G401 (cell line): Measurements from ENCODE around the gene PRDM5. TPM values are rescaled to one million over a fixed set of nuclear protein-coding genes. Genes with fewer than 3 reads are reported as not detected.
"Not testable (repeated sequence)": the region's sequence is repeated elsewhere in the genome, so short reads cannot be mapped to it uniquely, and the experiment has no call there.

Experiments
- DNase-seq: peaks from one replicate; pipeline ENCODE4 v3.0.0-alpha.2; 2015; ENCODE audit warnings: low spot score
- in situ Hi-C: cut with HindIII; loops from 2 replicates; pipeline ENCODE4 v1.10.0; 2016; ENCODE audit warnings: low sequenced_read_pairs, mixed read lengths
- total RNA-seq: library from RNA; depleted of rRNA; stranded (reverse); fragments of >200 nt; shearing (Covaris generic); gene quantifications from 2 replicates; pipeline ENCODE4 v1.2.3, GENCODE V29; 2014; rRNA removed

PRDM5 gene
- total RNA-seq, 1 experiment from 2014 or later = 5.3 TPM

GRCh38 chr4:120685756-120686278 is 236.7 kb downstream of the PRDM5 start:
- in situ Hi-C loops = no loop called here
- no peak for DNase-seq

DNA sequence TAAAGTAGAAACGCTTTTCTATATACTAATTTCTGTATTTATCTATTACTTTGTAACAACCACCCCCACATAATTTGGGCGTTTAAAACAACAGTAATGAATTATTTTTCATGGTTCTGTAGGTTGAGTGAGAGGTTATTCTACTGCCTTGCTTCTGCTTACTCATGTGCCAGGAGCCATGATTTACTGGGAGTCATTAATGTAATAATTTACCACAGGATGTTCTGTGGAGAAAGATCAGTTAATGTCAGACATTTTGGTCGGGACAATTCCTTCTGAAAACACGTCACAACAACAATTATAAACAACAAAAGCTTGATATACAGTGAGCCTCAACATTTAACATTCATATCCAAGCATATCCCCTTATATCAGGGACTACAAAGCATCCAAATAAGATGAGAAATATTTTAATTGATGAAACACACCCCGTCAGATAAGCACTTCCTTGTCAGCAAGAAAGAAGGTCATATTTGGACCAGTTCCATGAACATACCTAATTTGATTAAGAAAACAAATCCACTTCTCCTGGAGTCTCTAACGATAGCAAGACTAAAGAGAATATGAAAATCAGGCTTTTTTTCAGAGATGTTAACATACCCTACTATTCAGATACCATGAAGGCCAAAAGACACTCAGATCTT is 238.5 kb downstream of the PRDM5 start:
- DNase-seq = no peak
- in situ Hi-C loops = no loop called here

DNA sequence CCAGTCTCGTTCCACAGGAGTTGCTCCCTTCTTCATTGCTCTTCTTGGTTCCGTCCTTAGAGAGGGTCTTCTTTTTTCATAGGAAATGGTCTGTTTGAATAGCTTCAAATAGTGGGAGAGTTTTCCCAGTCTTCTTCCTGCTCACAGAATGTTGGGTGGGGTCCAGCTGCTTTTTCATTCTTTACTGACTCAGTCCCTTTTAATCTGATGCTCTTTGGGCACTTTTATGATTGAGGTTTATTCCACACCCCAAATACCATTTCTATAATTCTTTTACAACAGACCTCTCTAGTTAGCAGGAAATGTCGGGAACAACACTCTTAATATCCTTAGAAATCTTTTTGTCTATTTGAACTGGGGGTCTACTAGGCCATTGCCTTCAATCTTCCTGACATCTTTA is 239.5 kb downstream of the PRDM5 start:
- in situ Hi-C loops = no loop called here
- DNase-seq = no peak

- no peak for DNase-seq
These were observed 241.8 kb downstream of the PRDM5 start for GRCh38 chr4:120680647-120681228.

GRCh38 chr4:120673696-120674095 is 248.8 kb downstream of the PRDM5 start:
- DNase-seq = no peak
- in situ Hi-C loops = no loop called here

More at GRCh38 chr4:120680647-120681228, 241.8 kb downstream of the PRDM5 start:
- in situ Hi-C loops = no loop called here

DNA sequence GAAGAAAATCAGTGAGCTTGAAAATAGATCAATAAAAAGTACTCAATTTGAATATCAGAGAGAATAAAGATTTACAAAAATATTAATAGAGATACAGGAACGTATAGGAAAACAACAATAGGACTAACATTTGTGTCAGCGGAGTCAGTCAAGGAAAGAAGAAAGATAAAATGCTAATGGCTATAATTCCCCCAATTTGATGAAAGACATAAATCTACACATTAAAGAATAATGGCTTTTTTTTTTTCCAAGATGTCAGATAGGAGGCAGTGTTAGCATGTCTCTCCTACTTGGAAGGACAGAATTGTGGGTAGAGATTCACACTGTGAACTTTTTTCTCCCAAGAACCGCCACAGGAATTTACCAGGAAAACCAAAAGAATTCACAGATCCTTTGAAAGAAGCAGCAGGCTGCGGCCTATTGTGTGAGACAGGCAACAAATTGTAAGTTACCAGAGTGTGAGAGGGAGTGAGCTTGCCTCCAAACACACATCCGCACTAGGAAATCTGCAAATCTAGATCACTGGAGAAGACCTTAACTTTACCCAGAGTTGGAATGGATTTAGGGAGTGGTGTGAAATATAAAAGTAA is 249.9 kb downstream of the PRDM5 start:
- no peak for DNase-seq
- in situ Hi-C loops = no loop called here

- no peak for DNase-seq
- in situ Hi-C loops = no loop called here
These were observed 250.4 kb downstream of the PRDM5 start for GRCh38 chr4:120672076-120672475.

- DNase-seq = no peak
These were observed 251.0 kb downstream of the PRDM5 start for GRCh38 chr4:120671538-120671937.

DNA sequence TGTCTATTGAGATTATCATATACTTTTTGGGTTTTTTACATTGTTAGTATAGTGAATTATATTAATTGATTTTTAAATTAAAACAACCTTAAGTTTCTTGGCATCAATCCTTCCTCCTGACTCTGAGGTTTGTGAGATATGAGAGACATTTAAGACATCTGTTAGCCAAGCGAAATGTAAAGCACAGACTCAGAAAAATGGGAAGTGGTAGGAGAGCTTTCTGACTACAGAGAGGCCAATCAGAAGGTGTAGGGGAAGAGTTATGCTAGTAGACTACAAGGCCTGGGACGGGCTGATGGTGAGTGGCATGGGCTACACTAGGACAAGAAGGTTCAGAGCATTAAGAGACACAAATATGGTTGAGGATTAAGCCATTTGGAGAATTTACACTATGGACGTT is 255.4 kb downstream of the PRDM5 start:
- in situ Hi-C loops = no loop called here
- DNase-seq = no peak

More at GRCh38 chr4:120671538-120671937, 251.0 kb downstream of the PRDM5 start:
- in situ Hi-C loops = no loop called here

DNA sequence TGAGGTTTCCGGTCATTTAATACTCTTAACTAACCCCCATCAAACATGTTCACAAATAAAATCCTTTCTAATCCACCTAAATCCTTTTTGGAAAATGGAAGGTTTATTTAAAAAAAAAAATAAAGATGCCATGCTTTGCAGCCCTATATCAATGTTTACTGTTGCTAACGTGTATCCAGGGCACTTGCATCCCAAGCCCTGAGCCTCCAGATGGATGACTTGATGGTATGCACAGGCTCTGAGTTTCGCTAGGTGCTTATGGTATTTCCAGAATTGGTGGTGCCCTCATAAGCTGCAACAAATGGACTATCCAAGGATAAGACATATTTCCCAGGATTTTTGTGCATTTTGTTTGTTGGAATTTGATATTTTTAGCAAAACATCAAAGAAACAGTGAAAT is 257.7 kb downstream of the PRDM5 start:
- in situ Hi-C loops = no loop called here
- DNase-seq = no peak

DNA sequence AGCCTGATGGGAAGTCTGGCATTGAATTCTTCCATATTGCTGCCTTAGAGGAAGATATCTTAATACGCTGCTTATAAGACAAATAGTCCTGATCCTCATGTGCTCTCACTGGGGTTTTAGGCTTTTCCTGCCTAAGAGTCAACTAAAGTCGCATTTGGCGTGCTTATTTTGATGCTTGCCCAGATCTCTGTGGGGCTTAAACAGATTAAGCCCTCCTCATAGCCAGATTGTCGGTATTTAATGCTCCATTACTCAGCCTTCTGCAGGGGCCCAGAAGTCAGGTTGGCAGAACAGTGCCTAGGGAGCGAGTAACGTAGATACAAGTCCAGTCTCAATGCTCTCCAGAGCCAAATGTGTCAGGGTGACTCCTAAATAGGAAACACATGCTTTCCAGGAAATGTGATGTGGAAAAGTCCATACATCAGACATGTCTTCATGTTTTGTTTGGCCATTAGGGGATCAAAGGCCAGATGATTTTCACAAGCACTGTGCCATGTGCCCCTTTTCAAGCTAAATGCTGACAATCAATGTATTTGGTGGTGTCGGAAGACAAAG is 262.8 kb downstream of the PRDM5 start:
- in situ Hi-C loops = no loop called here
- no peak for DNase-seq

DNA sequence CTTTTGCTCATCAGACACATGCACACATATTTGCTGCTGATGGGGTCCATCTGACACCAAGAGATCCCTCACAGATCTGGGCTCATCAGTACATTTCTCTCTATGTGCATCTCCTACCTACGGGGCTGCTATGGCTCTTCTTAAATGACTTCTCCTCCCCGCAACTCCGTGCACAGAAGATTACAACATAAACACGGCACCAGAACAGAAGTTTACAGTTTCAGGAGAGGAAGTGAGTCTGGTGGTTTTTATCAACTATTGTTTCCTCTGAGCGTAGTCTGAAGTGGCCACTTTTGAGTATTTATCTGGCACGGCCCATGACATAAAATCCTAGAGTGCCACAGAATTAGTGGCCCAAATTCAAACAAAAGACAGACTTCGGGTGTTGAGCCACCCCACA is 263.8 kb downstream of the PRDM5 start:
- in situ Hi-C loops = no loop called here
- no peak for DNase-seq

- no peak for DNase-seq
- in situ Hi-C loops = no loop called here
These were observed 268.5 kb downstream of the PRDM5 start for GRCh38 chr4:120653804-120654573.

- in situ Hi-C loops, DNase-seq: not testable (repeated sequence)
These were observed 274.2 kb downstream of the PRDM5 start for GRCh38 chr4:120648336-120648735.

Other genes starting within 250 kb of the PRDM5 start
- gene NDNF, start 149.8 kb upstream of the PRDM5 start, total RNA-seq = not detected in 2 replicates
- gene TNIP3, start 241.6 kb upstream of the PRDM5 start, total RNA-seq = not detected in 2 replicates